ENCODE measurements around the gene PPP1R9A.

Gene PPP1R9A

DNA sequence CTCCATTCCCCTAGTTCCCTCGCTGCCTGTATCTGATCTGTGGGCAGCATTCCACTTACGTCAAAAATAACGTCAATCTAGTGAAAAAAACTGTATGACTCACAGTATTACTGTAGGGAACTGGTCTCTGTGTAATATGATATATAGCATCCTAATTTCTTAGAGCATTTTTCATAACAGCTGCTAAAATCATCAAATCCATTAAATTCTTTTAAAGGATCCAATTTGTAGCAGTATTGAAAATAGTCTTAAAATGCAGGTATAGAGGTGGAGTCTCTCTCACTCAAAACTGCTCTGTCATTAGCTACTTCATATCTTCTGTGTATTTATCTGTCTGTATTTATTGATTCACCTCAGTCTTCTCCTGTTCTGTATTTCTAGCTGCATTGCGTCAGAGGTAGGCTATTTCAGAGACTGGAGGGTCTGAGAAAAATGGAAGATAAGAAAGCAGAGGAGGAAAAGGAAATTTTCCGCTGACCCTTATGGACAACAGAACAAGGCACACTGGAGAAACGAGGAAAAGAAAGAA is 357.0 kb downstream of the PPP1R9A start (continued):
- TF ChIP-seq, protein P1, sequence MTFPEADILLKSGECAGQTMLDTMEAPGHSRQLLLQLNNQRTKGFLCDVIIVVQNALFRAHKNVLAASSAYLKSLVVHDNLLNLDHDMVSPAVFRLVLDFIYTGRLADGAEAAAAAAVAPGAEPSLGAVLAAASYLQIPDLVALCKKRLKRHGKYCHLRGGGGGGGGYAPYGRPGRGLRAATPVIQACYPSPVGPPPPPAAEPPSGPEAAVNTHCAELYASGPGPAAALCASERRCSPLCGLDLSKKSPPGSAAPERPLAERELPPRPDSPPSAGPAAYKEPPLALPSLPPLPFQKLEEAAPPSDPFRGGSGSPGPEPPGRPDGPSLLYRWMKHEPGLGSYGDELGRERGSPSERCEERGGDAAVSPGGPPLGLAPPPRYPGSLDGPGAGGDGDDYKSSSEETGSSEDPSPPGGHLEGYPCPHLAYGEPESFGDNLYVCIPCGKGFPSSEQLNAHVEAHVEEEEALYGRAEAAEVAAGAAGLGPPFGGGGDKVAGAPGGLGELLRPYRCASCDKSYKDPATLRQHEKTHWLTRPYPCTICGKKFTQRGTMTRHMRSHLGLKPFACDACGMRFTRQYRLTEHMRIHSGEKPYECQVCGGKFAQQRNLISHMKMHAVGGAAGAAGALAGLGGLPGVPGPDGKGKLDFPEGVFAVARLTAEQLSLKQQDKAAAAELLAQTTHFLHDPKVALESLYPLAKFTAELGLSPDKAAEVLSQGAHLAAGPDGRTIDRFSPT (tag by site-specific recombination; IDR thresholded peaks at IDR 0.05): peak; percentile 91
- no peak for TF ChIP-seq ZNF404 (tag by site-specific recombination; IDR thresholded peaks at IDR 0.05)
- no peak for TF ChIP-seq ZXDB (tag by site-specific recombination; IDR thresholded peaks at IDR 0.05)
- no peak for TF ChIP-seq YY2 (tag by site-specific recombination; IDR thresholded peaks at IDR 0.05)

GRCh38 chr7:95265634-95266033 is 358.2 kb downstream of the PPP1R9A start:
- Histone ChIP-seq H3K27ac (ENCODE audit: extremely low read depth, low read depth, low read length) (no peak overlapping the region), H3K9me3 (ENCODE audit: control insufficient read depth, insufficient read depth, low read depth, low read length) (no peaks in the 10 kb centered on the region), H3K4me3 (ENCODE audit: low read depth, low read length) (no peak overlapping the region), H3K4me1 (ENCODE audit: control insufficient read depth, insufficient read depth, low read length) (no peaks in the 10 kb centered on the region), H3K36me3 (ENCODE audit: control insufficient read depth in 2 of 2, insufficient read depth in 1 of 2, low read length in 2 of 2) (no peaks in the 10 kb centered on the region)
- TF ChIP-seq SETDB1 (IDR thresholded peaks at IDR 0.05; ENCODE audit: insufficient read length, low read length) (no peak), MYNN (tag by site-specific recombination; IDR thresholded peaks at IDR 0.05; ENCODE audit: borderline replicate concordance) (no peak), ZNF514 (tag by site-specific recombination; IDR thresholded peaks at IDR 0.05) (no peak), ZNF677 (tag by site-specific recombination; IDR thresholded peaks at IDR 0.05) (no peak), GLI4 (tag by site-specific recombination; IDR thresholded peaks at IDR 0.05) (no peak), ZNF658 (tag by site-specific recombination; IDR thresholded peaks at IDR 0.05) (no peak), SALL2 (tag by site-specific recombination; IDR thresholded peaks at IDR 0.05; ENCODE audit: borderline replicate concordance) (no peak), ZNF792 (tag by site-specific recombination; IDR thresholded peaks at IDR 0.05) (no peak), ZNF26 (tag by site-specific recombination; IDR thresholded peaks at IDR 0.05) (no peak), ZNF10 (tag by site-specific recombination; IDR thresholded peaks at IDR 0.05) (no peak), ZNF549 (tag by site-specific recombination; IDR thresholded peaks at IDR 0.05) (no peak), ZNF585B (tag by site-specific recombination; IDR thresholded peaks at IDR 0.05) (no peak), ZBTB21 (tag by site-specific recombination; IDR thresholded peaks at IDR 0.05) (no peak)
- TF ChIP-seq, protein P2, sequence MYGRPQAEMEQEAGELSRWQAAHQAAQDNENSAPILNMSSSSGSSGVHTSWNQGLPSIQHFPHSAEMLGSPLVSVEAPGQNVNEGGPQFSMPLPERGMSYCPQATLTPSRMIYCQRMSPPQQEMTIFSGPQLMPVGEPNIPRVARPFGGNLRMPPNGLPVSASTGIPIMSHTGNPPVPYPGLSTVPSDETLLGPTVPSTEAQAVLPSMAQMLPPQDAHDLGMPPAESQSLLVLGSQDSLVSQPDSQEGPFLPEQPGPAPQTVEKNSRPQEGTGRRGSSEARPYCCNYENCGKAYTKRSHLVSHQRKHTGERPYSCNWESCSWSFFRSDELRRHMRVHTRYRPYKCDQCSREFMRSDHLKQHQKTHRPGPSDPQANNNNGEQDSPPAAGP (tag by site-specific recombination; IDR thresholded peaks at IDR 0.05): no peak
- TF ChIP-seq, protein P3, sequence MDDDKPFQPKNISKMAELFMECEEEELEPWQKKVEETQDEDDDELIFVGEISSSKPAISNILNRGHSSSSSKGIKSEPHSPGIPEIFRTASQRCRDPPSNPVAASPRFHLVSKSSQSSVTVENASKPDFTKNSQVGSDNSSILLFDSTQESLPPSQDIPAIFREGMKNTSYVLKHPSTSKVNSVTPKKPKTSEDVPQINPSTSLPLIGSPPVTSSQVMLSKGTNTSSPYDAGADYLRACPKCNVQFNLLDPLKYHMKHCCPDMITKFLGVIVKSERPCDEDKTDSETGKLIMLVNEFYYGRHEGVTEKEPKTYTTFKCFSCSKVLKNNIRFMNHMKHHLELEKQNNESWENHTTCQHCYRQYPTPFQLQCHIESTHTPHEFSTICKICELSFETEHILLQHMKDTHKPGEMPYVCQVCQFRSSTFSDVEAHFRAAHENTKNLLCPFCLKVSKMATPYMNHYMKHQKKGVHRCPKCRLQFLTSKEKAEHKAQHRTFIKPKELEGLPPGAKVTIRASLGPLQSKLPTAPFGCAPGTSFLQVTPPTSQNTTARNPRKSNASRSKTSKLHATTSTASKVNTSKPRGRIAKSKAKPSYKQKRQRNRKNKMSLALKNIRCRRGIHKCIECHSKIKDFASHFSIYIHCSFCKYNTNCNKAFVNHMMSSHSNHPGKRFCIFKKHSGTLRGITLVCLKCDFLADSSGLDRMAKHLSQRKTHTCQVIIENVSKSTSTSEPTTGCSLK (tag by site-specific recombination; IDR thresholded peaks at IDR 0.05): no peak
- POLR2A ChIA-PET: no interaction called here
- CTCF ChIA-PET: interaction anchor here (0.6 kb wide), 1 partner anchor 550 kb away, joined by 3 read pairs; no protein-coding TSS in a partner anchor
